Mesenchymal stem cell (in vitro differentiated cells and primary cell): ENCODE measurements around the gene CAVIN3.

Experiments
- DNase-seq: peaks from one replicate; pipeline ENCODE4 v3.0.0-alpha.2; 2013
- H2AFZ ChIP-seq: one replicate; pipeline ENCODE4 v1.6.1; 2013; ENCODE audit warnings: low read depth, mild to moderate bottlenecking, control low read depth, inconsistent platforms, low read length, moderate library complexity
- H2AK5ac ChIP-seq: 2 replicates; pipeline ENCODE4 v1.6.1; 2013; ENCODE audit warnings: low read length, moderate library complexity, mild to moderate bottlenecking, inconsistent platforms; ENCODE audit not compliant: severe bottlenecking
- H2BK120ac ChIP-seq: one replicate; pipeline ENCODE4 v1.6.1; 2013; ENCODE audit warnings: low read depth, mild to moderate bottlenecking, inconsistent platforms, low read length, moderate library complexity
- H2BK12ac ChIP-seq, 2 experiments: one replicate each; pipeline ENCODE4 v1.6.1; 2013; ENCODE audit warnings: inconsistent platforms in 2 of 2, low read length in 2 of 2, mild to moderate bottlenecking in 2 of 2, moderate library complexity in 2 of 2, control low read depth in 1 of 2
- H2BK15ac ChIP-seq: one replicate; pipeline ENCODE4 v1.6.1; 2013; ENCODE audit warnings: mild to moderate bottlenecking, low read depth, inconsistent platforms; ENCODE audit not compliant: poor library complexity, severe bottlenecking
- H2BK5ac ChIP-seq: 2 replicates; pipeline ENCODE4 v1.6.1; 2013; ENCODE audit warnings: low read depth, mild to moderate bottlenecking, low read length, control low read depth, inconsistent platforms; ENCODE audit not compliant: poor library complexity, severe bottlenecking
- H3K14ac ChIP-seq, 2 experiments: one replicate each; pipeline ENCODE4 v1.6.1; 2013; ENCODE audit warnings: inconsistent platforms in 2 of 2, low read length in 2 of 2, control low read depth in 1 of 2, mild to moderate bottlenecking in 1 of 2, moderate library complexity in 1 of 2
- H3K18ac ChIP-seq, 2 experiments: one replicate each; pipeline ENCODE4 v1.6.1; 2013; ENCODE audit warnings: inconsistent platforms in 2 of 2, low read length in 2 of 2, control low read depth in 1 of 2, low read depth in 1 of 2, mild to moderate bottlenecking in 1 of 2
- H3K23ac ChIP-seq, 2 experiments: one replicate each; pipeline ENCODE4 v1.6.1; 2013; ENCODE audit warnings: inconsistent platforms in 2 of 2, low read length in 2 of 2, mild to moderate bottlenecking in 2 of 2, moderate library complexity in 2 of 2, control low read depth in 1 of 2
- H3K27ac ChIP-seq: 2 replicates; pipeline ENCODE4 v1.5.1; 2013; ENCODE audit warnings: mild to moderate bottlenecking, moderate library complexity, low read length, control low read depth, inconsistent platforms; ENCODE audit not compliant: poor library complexity, severe bottlenecking
- H3K27me3 ChIP-seq, 2 experiments: 2 replicates each; pipeline versions ENCODE4 v1.6.1 to v1.7.0; 2013; ENCODE audit warnings: low read length in 2 of 2, mild to moderate bottlenecking in 2 of 2, moderate library complexity in 2 of 2, control low read depth in 1 of 2, inconsistent platforms in 1 of 2; ENCODE audit not compliant: control insufficient read depth in 1 of 2, insufficient read depth in 1 of 2
- H3K36me3 ChIP-seq, 2 experiments: 2 replicates each; pipeline versions ENCODE4 v1.6.1 to v1.7.0; 2013; ENCODE audit warnings: low read length in 2 of 2, control low read depth in 1 of 2, inconsistent platforms in 1 of 2, low read depth in 1 of 2, mild to moderate bottlenecking in 1 of 2; ENCODE audit not compliant: insufficient read depth in 2 of 2, control insufficient read depth in 1 of 2
- H3K4ac ChIP-seq, 2 experiments: one replicate each; pipeline ENCODE4 v1.6.1; 2013; ENCODE audit warnings: inconsistent platforms in 2 of 2, low read length in 2 of 2, mild to moderate bottlenecking in 2 of 2, moderate library complexity in 2 of 2, control low read depth in 1 of 2, low read depth in 1 of 2
- H3K4me1 ChIP-seq: 2 replicates; pipeline ENCODE4 v1.6.1; 2013; ENCODE audit warnings: low read depth, low read length, control low read depth; ENCODE audit not compliant: control insufficient read depth, insufficient read depth
- H3K4me2 ChIP-seq: 2 replicates; pipeline ENCODE4 v1.6.1; 2013; ENCODE audit warnings: low read length, mild to moderate bottlenecking, inconsistent platforms; ENCODE audit not compliant: poor library complexity, severe bottlenecking
- H3K4me3 ChIP-seq, 2 experiments: 2 replicates each; pipeline versions ENCODE4 v1.5.1 to v1.7.0; 2013; ENCODE audit warnings: low read length in 2 of 2, mild to moderate bottlenecking in 2 of 2, control low read depth in 1 of 2, low read depth in 1 of 2; ENCODE audit not compliant: insufficient read depth in 1 of 2
- H3K79me1 ChIP-seq: replicated peaks from 2 replicates; pipeline ENCODE4 v1.6.1; 2013; ENCODE audit warnings: mild to moderate bottlenecking, control low read depth, low read length, inconsistent platforms; ENCODE audit not compliant: poor library complexity, severe bottlenecking
- H3K9ac ChIP-seq: 2 replicates; pipeline ENCODE4 v1.7.0; 2013; ENCODE audit warnings: mild to moderate bottlenecking, low read length, moderate library complexity
- H3K9me3 ChIP-seq: 2 replicates; pipeline ENCODE4 v1.7.0; 2013; ENCODE audit warnings: mild to moderate bottlenecking, low read length; ENCODE audit not compliant: control insufficient read depth
- H4K8ac ChIP-seq: one replicate; pipeline ENCODE4 v1.6.1; 2013; ENCODE audit warnings: inconsistent platforms, mild to moderate bottlenecking, low read length, moderate library complexity
- H4K91ac ChIP-seq: one replicate; pipeline ENCODE4 v1.6.1; 2013; ENCODE audit warnings: mild to moderate bottlenecking, low read length, inconsistent platforms
- WGBS: methylation state at CpG from one replicate; pipeline ENCODE4 v1.1.7; 2013; ENCODE audit warnings: mixed read lengths; 5-methylcytosine and 5-hydroxymethylcytosine counted together

Gene CAVIN3

DNA sequence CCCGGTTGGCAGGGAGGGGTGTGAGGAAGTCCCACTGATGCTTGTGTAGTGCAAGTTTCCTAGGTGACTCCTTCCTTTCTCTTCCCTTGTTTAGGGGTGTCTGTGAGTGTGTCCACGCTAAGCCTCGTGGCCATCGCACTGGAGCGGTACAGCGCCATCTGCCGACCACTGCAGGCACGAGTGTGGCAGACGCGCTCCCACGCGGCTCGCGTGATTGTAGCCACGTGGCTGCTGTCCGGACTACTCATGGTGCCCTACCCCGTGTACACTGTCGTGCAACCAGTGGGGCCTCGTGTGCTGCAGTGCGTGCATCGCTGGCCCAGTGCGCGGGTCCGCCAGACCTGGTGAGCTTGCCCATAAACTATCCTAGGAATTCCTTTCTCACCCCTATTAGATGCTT is 50.3 kb downstream of the CAVIN3 start:
- H3K27ac ChIP-seq, result no peak overlapping the region
- no peak overlapping the region for H3K4me2 ChIP-seq
- no peak overlapping the region for H3K18ac ChIP-seq
- no peaks in the 10 kb centered on the region for H3K36me3 ChIP-seq
- H3K14ac ChIP-seq, result no peak overlapping the region
- H2BK12ac ChIP-seq, result no peak overlapping the region
- no peak overlapping the region for H2AFZ ChIP-seq
- H2BK5ac ChIP-seq, result no peak overlapping the region
- DNase-seq, result no peak
- no peak overlapping the region for H2BK120ac ChIP-seq
- H3K23ac ChIP-seq, result no peak overlapping the region
- peaks cover 0 to 4% of the 10 kb centered on the region in 2 experiments for H3K27me3 ChIP-seq
- no peaks in the 10 kb centered on the region for H3K79me1 ChIP-seq
- no peaks in the 10 kb centered on the region for H3K9me3 ChIP-seq
- H3K4ac ChIP-seq, result no peak overlapping the region
- H3K9ac ChIP-seq, result no peak overlapping the region
- H3K4me1 ChIP-seq, result no peaks in the 10 kb centered on the region
- no peak overlapping the region for H3K4me3 ChIP-seq
- 81% methylated on average over 24 of the region's 24 CpGs for WGBS
- no peak overlapping the region for H2BK15ac ChIP-seq
- no peak overlapping the region for H4K91ac ChIP-seq
- no peak overlapping the region for H2AK5ac ChIP-seq
- no peak overlapping the region for H4K8ac ChIP-seq
